Peyer's patch (tissue), 4 donors: ENCODE data around the gene HSPA12B. TPM values are rescaled to one million over a fixed set of nuclear protein-coding genes. Genes with fewer than 3 reads are reported as not detected.

Source experiments
- DNase-seq, 3 donors: peaks; one replicate each; pipeline ENCODE4 v3.0.0-alpha.2; 2017 to 2019
- H3K27ac ChIP-seq, 4 donors: fragments of 200-600 bp; sonication (generic); one replicate each; pipeline ENCODE4 v1.5.1; 2016 to 2019
- H3K27me3 ChIP-seq, 2 donors: fragments of 200-600 bp; sonication (generic); one replicate each; pipeline ENCODE4 v1.5.1; 2019
- H3K36me3 ChIP-seq, 3 donors: fragments of 200-600 bp; sonication (generic); one replicate each; pipeline ENCODE4 v1.5.1; 2016 to 2019
- H3K4me1 ChIP-seq, 4 donors: fragments of 200-600 bp; sonication (generic); one replicate each; pipeline ENCODE4 v1.5.1; 2016 to 2019
- H3K4me3 ChIP-seq, 4 donors: fragments of 200-600 bp; sonication (generic); 1 replicate in 3 of 4; 2 replicates in 1 of 4; pipeline ENCODE4 v1.5.1; 2016 to 2019; ENCODE audit warnings: mild to moderate bottlenecking in 1 of 4
- H3K9me3 ChIP-seq, 4 donors: fragments of 200-600 bp; sonication (generic); one replicate each; pipeline ENCODE4 v1.5.1; 2016 to 2019; ENCODE audit warnings: mild to moderate bottlenecking in 1 of 4
- CTCF ChIP-seq, 6 experiments: fragments of 450-650 bp in 4 of 6; fragments of 200-600 bp in 2 of 6; sonication (generic) in 1 of 6; IDR thresholded peaks; one replicate each; pipeline ENCODE4 v1.5.1; 2017 to 2019; ENCODE audit warnings: antibody characterized with exemption in 6 of 6, mild to moderate bottlenecking in 3 of 6, moderate library complexity in 1 of 6
- POLR2A ChIP-seq, 2 donors: fragments of 450-650 bp; IDR thresholded peaks; one replicate each; pipeline ENCODE4 v1.5.1; 2017; ENCODE audit warnings: antibody characterized with exemption in 2 of 2, mild to moderate bottlenecking in 2 of 2, moderate library complexity in 2 of 2
- total RNA-seq, 4 donors: library from RNA; depleted of rRNA; stranded (reverse); fragments of >200 nt; gene quantifications; one replicate each; pipeline ENCODE4 v1.1.0, GENCODE V29; 2016

Gene HSPA12B
- total RNA-seq, 4 donors from 2014 or later, result 1.2 to 4.3 (median 2.3) TPM

GRCh38 chr20:3753098-3753497 lies 20.6 kb downstream of the HSPA12B start:
- Histone ChIP-seq H3K36me3 (peaks cover 0 to 2% (median 0%) of the 10 kb centered on the region in 3 donors), H3K27me3 (peaks cover 0 to 5% of the 10 kb centered on the region in 2 donors), H3K9me3 (no peaks in the 10 kb centered on the region), H3K4me1 (peaks cover 0 to 24% (median 2%) of the 10 kb centered on the region in 4 donors), H3K27ac (no peak overlapping the region), H3K4me3 (no peak overlapping the region)
- DNase-seq, result peak; percentile 60 to 87 (median 63)
- TF ChIP-seq CTCF (IDR thresholded peaks at IDR 0.05), result peak; percentile 34 to 73 (median 68)
- no peak for TF ChIP-seq POLR2A (IDR thresholded peaks at IDR 0.05)

GRCh38 chr20:3753501-3754275 lies 21.2 kb downstream of the HSPA12B start:
- Histone ChIP-seq H3K4me3 (no peak overlapping the region), H3K36me3 (peaks cover 0 to 5% (median 0%) of the 10 kb centered on the region in 3 donors), H3K27me3 (peaks cover 0 to 5% of the 10 kb centered on the region in 2 donors), H3K27ac (no peak overlapping the region), H3K9me3 (no peaks in the 10 kb centered on the region), H3K4me1 (peaks cover 0 to 24% (median 2%) of the 10 kb centered on the region in 4 donors)
- DNase-seq, result peak in 1 of 3 donors; percentile 38
- TF ChIP-seq POLR2A (IDR thresholded peaks at IDR 0.05) (no peak), CTCF (IDR thresholded peaks at IDR 0.05) (no peak)

- peak in 1 of 3 donors; percentile 35 for DNase-seq
- H3K4me1 ChIP-seq, result peaks cover 0 to 24% (median 2%) of the 10 kb centered on the region in 4 donors
- no peak overlapping the region for H3K4me3 ChIP-seq
- H3K27me3 ChIP-seq, result peaks cover 0 to 5% of the 10 kb centered on the region in 2 donors
- H3K36me3 ChIP-seq, result peaks cover 0 to 5% (median 0%) of the 10 kb centered on the region in 3 donors
- H3K9me3 ChIP-seq, result no peaks in the 10 kb centered on the region
- no peak overlapping the region for H3K27ac ChIP-seq
- no peak for TF ChIP-seq POLR2A (IDR thresholded peaks at IDR 0.05)
- TF ChIP-seq CTCF (IDR thresholded peaks at IDR 0.05), result no peak
Measured at GRCh38 chr20:3754276-3754630, 21.8 kb downstream of the HSPA12B start.

- TF ChIP-seq POLR2A (IDR thresholded peaks at IDR 0.05) (no peak), CTCF (IDR thresholded peaks at IDR 0.05) (no peak)
- Histone ChIP-seq H3K36me3 (peaks cover 0 to 5% (median 0%) of the 10 kb centered on the region in 3 donors), H3K27ac (no peak overlapping the region), H3K4me1 (peaks cover 0 to 15% (median 0%) of the 10 kb centered on the region in 4 donors), H3K9me3 (no peaks in the 10 kb centered on the region), H3K4me3 (no peak overlapping the region), H3K27me3 (peaks cover 0 to 2% of the 10 kb centered on the region in 2 donors)
- no peak for DNase-seq
Measured at GRCh38 chr20:3755269-3755668, 22.8 kb downstream of the HSPA12B start.

GRCh38 chr20:3755814-3756480 lies 23.5 kb downstream of the HSPA12B start:
- H3K4me3 ChIP-seq, result no peak overlapping the region
- H3K27ac ChIP-seq, result no peak overlapping the region
- DNase-seq, result no peak
- TF ChIP-seq POLR2A (IDR thresholded peaks at IDR 0.05) (no peak), CTCF (IDR thresholded peaks at IDR 0.05) (no peak)
- H3K9me3 ChIP-seq, result no peaks in the 10 kb centered on the region
- H3K4me1 ChIP-seq, result peaks cover 0 to 13% (median 0%) of the 10 kb centered on the region in 4 donors
- no peaks in the 10 kb centered on the region for H3K27me3 ChIP-seq
- peaks cover 0 to 5% (median 0%) of the 10 kb centered on the region in 3 donors for H3K36me3 ChIP-seq
